Endothelial cell of umbilical vein (primary cell): ENCODE results near the gene NTN5. TPM values are rescaled to one million over a fixed set of nuclear protein-coding genes. Genes with fewer than 3 reads are reported as not detected.

Experiments used
- BruUV-seq: library from RNA; stranded (reverse); fragments of 400-500 nt; replicated peaks from 2 replicates; lab custom pipeline; 2021; lab: Mats Ljungman, UMichigan
- CTCF ChIA-PET: fragments of 300-600, 350-600 bp; sonication (Branson Sonifier 250); formaldehyde crosslinking; loops from one replicate; lab custom pipeline; 2021; ENCODE audit warnings: antibody characterized with exemption, inconsistent platforms; lab: Charles Lee
- POLR2A ChIA-PET: fragments of 300-600, 350-600 bp; sonication (Branson Sonifier 250); formaldehyde crosslinking; loops from one replicate; lab custom pipeline; 2021; ENCODE audit warnings: antibody characterized with exemption, inconsistent platforms; lab: Charles Lee
- DNase-seq: peaks from one replicate; pipeline ENCODE4 v3.0.0-alpha.2; 2011; ENCODE audit warnings: low read depth, low spot score
- FAIRE-seq: peaks from 2 replicates; lab custom pipeline; 2011; peaks lifted over from hg19 to GRCh38; lab: Jason Lieb, UNC
- H2AFZ ChIP-seq: 2 replicates; pipeline ENCODE4 v1.6.0; 2012; ENCODE audit warnings: low read depth, low read length, control low read depth, inconsistent platforms
- H3K27ac ChIP-seq: 2 replicates; pipeline ENCODE4 v1.5.1; 2011; ENCODE audit warnings: low read depth, mild to moderate bottlenecking, control low read depth, low read length, moderate library complexity; ENCODE audit not compliant: insufficient read depth
- H3K27me3 ChIP-seq, 2 experiments: 2 replicates each; pipeline versions ENCODE4 v1.6.0 to v1.6.1; 2011; ENCODE audit warnings: low read length in 2 of 2, mixed read lengths in 1 of 2; ENCODE audit not compliant: control insufficient read depth in 2 of 2, insufficient read depth in 2 of 2
- H3K36me3 ChIP-seq, 2 experiments: 2 replicates in 1 of 2; 3 replicates in 1 of 2; pipeline ENCODE4 v1.5.1; 2011; ENCODE audit warnings: low read length in 2 of 2, mild to moderate bottlenecking in 1 of 2, moderate library complexity in 1 of 2; ENCODE audit not compliant: control insufficient read depth in 2 of 2, insufficient read depth in 2 of 2; ENCODE audit errors: extremely low read depth in 1 of 2
- H3K4me1 ChIP-seq: 3 replicates; pipeline ENCODE4 v1.5.1; 2011; ENCODE audit warnings: mild to moderate bottlenecking, low read length; ENCODE audit not compliant: control insufficient read depth, insufficient read depth; ENCODE audit errors: extremely low read depth
- H3K4me2 ChIP-seq: 2 replicates; pipeline ENCODE4 v1.6.1; 2011; ENCODE audit warnings: low read length, control low read depth, mixed read lengths; ENCODE audit not compliant: insufficient read depth
- H3K4me3 ChIP-seq, 3 experiments: fragments of 200-600 bp in 1 of 3; sonication (generic), shearing (Covaris generic) in 1 of 3; replicated peaks in 1 of 3; 2 replicates each; pipeline ENCODE4 v1.5.1; 2011 to 2016; ENCODE audit warnings: control low read depth in 3 of 3, low read length in 3 of 3, mild to moderate bottlenecking in 2 of 3, inconsistent platforms in 1 of 3, low read depth in 1 of 3, moderate library complexity in 1 of 3; ENCODE audit not compliant: insufficient read depth in 1 of 3
- H3K79me2 ChIP-seq: 2 replicates; pipeline ENCODE4 v1.6.0; 2012; ENCODE audit warnings: low read length, inconsistent platforms; ENCODE audit not compliant: control insufficient read depth, insufficient read depth
- H3K9ac ChIP-seq: replicated peaks from 2 replicates; pipeline ENCODE3; 2011; ENCODE audit warnings: low read length, control low read depth; ENCODE audit not compliant: insufficient read depth; ENCODE audit errors: extremely low read depth
- H3K9me1 ChIP-seq: replicated peaks from 3 replicates; pipeline ENCODE4 v1.6.0; 2011; ENCODE audit warnings: mild to moderate bottlenecking, low read length; ENCODE audit not compliant: control insufficient read depth, insufficient read depth; ENCODE audit errors: extremely low read depth
- H3K9me3 ChIP-seq: replicated peaks from 2 replicates; pipeline ENCODE4 v1.5.1; 2012; ENCODE audit warnings: low read length, inconsistent platforms; ENCODE audit not compliant: control insufficient read depth, insufficient read depth
- H4K20me1 ChIP-seq: replicated peaks from 2 replicates; pipeline ENCODE3; 2011; ENCODE audit warnings: mild to moderate bottlenecking, low read length; ENCODE audit not compliant: control insufficient read depth, insufficient read depth; ENCODE audit errors: extremely low read depth
- EZH2 ChIP-seq: IDR thresholded peaks from 2 replicates; pipeline ENCODE4 v1.6.1; 2012; ENCODE audit warnings: borderline replicate concordance, low read depth, mild to moderate bottlenecking, moderate library complexity, low read length, inconsistent platforms; ENCODE audit not compliant: severe bottlenecking
- FOS ChIP-seq: IDR thresholded peaks from 2 replicates; pipeline ENCODE4 v1.6.1; 2011; ENCODE audit warnings: mild to moderate bottlenecking, low read length, moderate library complexity, borderline replicate concordance; ENCODE audit not compliant: insufficient read depth
- GATA2 ChIP-seq: IDR thresholded peaks from 2 replicates; pipeline ENCODE4 v1.7.0; 2011; ENCODE audit warnings: low read depth, mild to moderate bottlenecking, moderate library complexity, mixed read lengths, low read length; ENCODE audit not compliant: insufficient read length, insufficient read depth
- JUN ChIP-seq: IDR thresholded peaks from 2 replicates; pipeline ENCODE4 v1.6.1; 2011; ENCODE audit warnings: borderline replicate concordance, low read depth; ENCODE audit not compliant: insufficient read length, insufficient read depth
- MYC ChIP-seq: IDR thresholded peaks from one replicate; pipeline ENCODE4 v1.6.1; 2011; ENCODE audit warnings: mild to moderate bottlenecking, low read depth, low read length
- POLR2A ChIP-seq: IDR thresholded peaks from 2 replicates; pipeline ENCODE4 v1.6.1; 2012; ENCODE audit warnings: low read depth, mild to moderate bottlenecking, control low read depth, low read length
- POLR2AphosphoS5 ChIP-seq: IDR thresholded peaks from 2 replicates; pipeline ENCODE4 v1.6.1; 2012; ENCODE audit warnings: low read depth, mild to moderate bottlenecking, control low read depth, low read length, moderate library complexity; ENCODE audit not compliant: insufficient read depth
- dilution Hi-C: fragments of 300-500 bp; cut with MboI; formaldehyde crosslinking; loops from one replicate; pipeline ENCODE4 v1.15.0; 2019; ENCODE audit warnings: low sequenced_read_pairs; ENCODE audit not compliant: extremely low pct_ligation_motif_present
- intact Hi-C: fragments of 100-400 bp; cut with micrococcal nuclease; formaldehyde crosslinking; loops from one replicate; pipeline ENCODE4 v1.10.0; 2022
- polyA plus RNA-seq, 4 experiments: library from polyadenylated mRNA; depleted of rRNA in 3 of 4; stranded (reverse) in 3 of 4; unstranded in 1 of 4; fragments of >200 nt; gene quantifications; 2 replicates each; pipeline versions ENCODE4 v1.2.1 to v1.2.3, GENCODE V29; 2011 to 2012; ENCODE audit warnings: missing spikeins in 1 of 4
- total RNA-seq: library from RNA; stranded (reverse); gene quantifications from 2 replicates; pipeline ENCODE4 v1.2.3, GENCODE V29; 2021
- TF ChIP-seq, protein P1 (sequence below): IDR thresholded peaks from 2 replicates; pipeline ENCODE4 v1.6.1; 2011; ENCODE audit not compliant: insufficient read depth, insufficient read length
- TF ChIP-seq, protein P2 (sequence below), 2 donors: IDR thresholded peaks; 1 replicate in 1 of 2; 2 replicates in 1 of 2; pipeline ENCODE4 v1.5.1; 2011; ENCODE audit warnings: low read length in 2 of 2, mild to moderate bottlenecking in 2 of 2, moderate library complexity in 2 of 2, control low read depth in 1 of 2, inconsistent platforms in 1 of 2, low read depth in 1 of 2; ENCODE audit not compliant: insufficient read depth in 1 of 2; ENCODE audit errors: extremely low read depth in 1 of 2

Gene NTN5
- total and polyA plus RNA-seq, 2 donors (not counting 3 experiments of a cell fraction or from before 2014, with no cell fraction given) = 0.11 TPM; not detected in 1

DNA sequence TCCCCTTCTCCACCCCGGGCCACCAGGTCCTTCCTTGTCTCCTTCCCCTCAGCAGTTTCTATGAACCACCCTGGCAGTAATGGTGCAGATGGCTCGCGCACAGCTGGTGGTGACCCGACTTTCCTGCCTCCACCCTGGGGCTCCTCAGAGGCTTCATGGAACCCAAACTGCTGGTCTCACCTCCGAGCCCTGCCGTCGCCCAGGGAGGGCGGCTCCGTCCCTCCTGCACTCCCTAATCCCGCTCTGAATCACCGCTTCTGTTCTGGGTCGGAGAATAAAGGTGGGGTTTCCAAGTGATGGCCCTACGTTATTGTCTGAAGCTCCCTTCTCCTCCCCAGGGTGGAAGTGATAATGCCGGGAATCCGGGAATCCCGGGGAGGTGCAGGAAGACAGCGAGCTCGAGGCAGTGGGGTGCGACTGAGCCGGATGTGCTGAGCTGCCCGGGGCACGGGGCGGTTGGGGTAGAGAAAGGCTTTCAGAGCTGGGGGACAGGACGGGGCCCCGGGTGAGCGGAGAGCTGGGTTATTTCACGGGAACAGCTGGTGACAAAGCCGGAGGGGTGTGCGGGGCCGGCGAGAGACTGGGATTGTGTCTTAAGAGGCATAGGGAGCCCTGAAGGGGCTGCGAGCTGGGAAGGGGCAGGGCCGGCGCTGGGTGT lies 23.7 kb upstream of the NTN5 start:
- peak overlapping the region in 2 of 3 experiments; percentile 6 to 44 for H3K4me3 ChIP-seq
- H3K9ac ChIP-seq = no peak overlapping the region
- no peaks in the 10 kb centered on the region for H3K79me2 ChIP-seq
- dilution Hi-C loops = no loop called here
- CTCF ChIA-PET = interaction anchor here (0.6 to 2.8 kb wide), 6 partner anchors 16 to 67 kb away, joined by 3 to 10 read pairs (median 5); partner anchors contain the start of gene CA11
- H3K4me1 ChIP-seq = peaks cover 16% of the 10 kb centered on the region
- TF ChIP-seq, protein P1, sequence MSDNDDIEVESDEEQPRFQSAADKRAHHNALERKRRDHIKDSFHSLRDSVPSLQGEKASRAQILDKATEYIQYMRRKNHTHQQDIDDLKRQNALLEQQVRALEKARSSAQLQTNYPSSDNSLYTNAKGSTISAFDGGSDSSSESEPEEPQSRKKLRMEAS = no peak
- TF ChIP-seq EZH2 (no peak), JUN (no peak), GATA2 (no peak), POLR2AphosphoS5 (no peak), MYC (no peak), FOS (no peak), POLR2A (no peak)
- TF ChIP-seq, protein P2, sequence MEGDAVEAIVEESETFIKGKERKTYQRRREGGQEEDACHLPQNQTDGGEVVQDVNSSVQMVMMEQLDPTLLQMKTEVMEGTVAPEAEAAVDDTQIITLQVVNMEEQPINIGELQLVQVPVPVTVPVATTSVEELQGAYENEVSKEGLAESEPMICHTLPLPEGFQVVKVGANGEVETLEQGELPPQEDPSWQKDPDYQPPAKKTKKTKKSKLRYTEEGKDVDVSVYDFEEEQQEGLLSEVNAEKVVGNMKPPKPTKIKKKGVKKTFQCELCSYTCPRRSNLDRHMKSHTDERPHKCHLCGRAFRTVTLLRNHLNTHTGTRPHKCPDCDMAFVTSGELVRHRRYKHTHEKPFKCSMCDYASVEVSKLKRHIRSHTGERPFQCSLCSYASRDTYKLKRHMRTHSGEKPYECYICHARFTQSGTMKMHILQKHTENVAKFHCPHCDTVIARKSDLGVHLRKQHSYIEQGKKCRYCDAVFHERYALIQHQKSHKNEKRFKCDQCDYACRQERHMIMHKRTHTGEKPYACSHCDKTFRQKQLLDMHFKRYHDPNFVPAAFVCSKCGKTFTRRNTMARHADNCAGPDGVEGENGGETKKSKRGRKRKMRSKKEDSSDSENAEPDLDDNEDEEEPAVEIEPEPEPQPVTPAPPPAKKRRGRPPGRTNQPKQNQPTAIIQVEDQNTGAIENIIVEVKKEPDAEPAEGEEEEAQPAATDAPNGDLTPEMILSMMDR (IDR thresholded peaks at IDR 0.05; ENCODE audit: extremely low read depth in 1 of 2, insufficient read depth in 1 of 2, low read depth in 1 of 2, low read length in 2 of 2) = no peak
- H3K4me2 ChIP-seq = peak overlapping the region; percentile 68
- no peaks in the 10 kb centered on the region for H4K20me1 ChIP-seq
- H2AFZ ChIP-seq = peak overlapping the region; percentile 97
- no peak for DNase-seq
- POLR2A ChIA-PET = interaction anchor here (0.6 kb wide), 2 partner anchors 265 to 429 kb away, joined by 3 read pairs; no protein-coding TSS in a partner anchor
- BruUV-seq = no TSS peak
- no peaks in the 10 kb centered on the region for H3K9me3 ChIP-seq
- H3K27me3 ChIP-seq = no peaks in the 10 kb centered on the region
- H3K27ac ChIP-seq = no peak overlapping the region
- no peaks in the 10 kb centered on the region for H3K9me1 ChIP-seq
- H3K36me3 ChIP-seq = no peaks in the 10 kb centered on the region
- peak; percentile 46 for FAIRE-seq
- intact Hi-C loops = no loop called here
